LNCAP (cell line): ENCODE results near the gene HBB.
"Not testable (repeated sequence)": the region's sequence is repeated elsewhere in the genome, so short reads cannot be mapped to it uniquely, and the experiment has no call there.

ENCODE experiments used
- CTCF ChIP-seq: fragments of 450-650 bp; IDR thresholded peaks from 2 replicates; pipeline ENCODE4 v1.5.1; 2017; ENCODE audit warnings: mild to moderate bottlenecking

HBB gene

GRCh38 chr11:5250543-5251204 is 23.8 kb upstream of the HBB start:
- TF ChIP-seq CTCF = no peak

- TF ChIP-seq CTCF = not testable (repeated sequence)
Observed at GRCh38 chr11:5249807-5250396, 23.0 kb upstream of the HBB start, which contains the start of gene HBG1. Gene HBG1, minus strand, starts transcription at chr11:5249857. Its CDS starts 53 bp downstream, at chr11:5249804.

GRCh38 chr11:5247472-5248192 is 20.8 kb upstream of the HBB start:
- TF ChIP-seq CTCF = no peak

- no peak for TF ChIP-seq CTCF
Observed at GRCh38 chr11:5246772-5247471, 20.1 kb upstream of the HBB start.

GRCh38 chr11:5245155-5245554 is 18.3 kb upstream of the HBB start:
- no peak for TF ChIP-seq CTCF

GRCh38 chr11:5243816-5244180 is 16.9 kb upstream of the HBB start:
- no peak for TF ChIP-seq CTCF

GRCh38 chr11:5242933-5243815 is 16.3 kb upstream of the HBB start:
- TF ChIP-seq CTCF = no peak
